Thyroid gland (tissue), 4 donors: ENCODE data around the gene TOMM7. TPM values are rescaled to one million over a fixed set of nuclear protein-coding genes. Genes with fewer than 3 reads are reported as not detected.

Source experiments
- DNase-seq, 2 donors: peaks; one replicate each; pipeline ENCODE4 v3.0.0-alpha.2; 2019
- H3K27ac ChIP-seq, 3 donors: fragments of 200-600 bp; sonication (generic); 1 replicate in 2 of 3; 2 replicates in 1 of 3; pipeline ENCODE4 v1.5.1; 2016 to 2019; ENCODE audit warnings: mild to moderate bottlenecking in 1 of 3, moderate library complexity in 1 of 3
- H3K27me3 ChIP-seq: fragments of 200-600 bp; sonication (generic); one replicate; pipeline ENCODE4 v1.5.1; 2019
- H3K36me3 ChIP-seq, 2 donors: fragments of 200-600 bp; sonication (generic); one replicate each; pipeline ENCODE4 v1.5.1; 2016 to 2019
- H3K4me1 ChIP-seq, 2 donors: fragments of 200-600 bp; sonication (generic); one replicate each; pipeline ENCODE4 v1.5.1; 2017 to 2019
- H3K4me3 ChIP-seq, 3 donors: fragments of 200-600 bp; sonication (generic); replicated peaks in 1 of 3; 1 replicate in 2 of 3; 2 replicates in 1 of 3; pipeline ENCODE4 v1.5.1; 2016; ENCODE audit warnings: mild to moderate bottlenecking in 1 of 3
- H3K9me3 ChIP-seq: fragments of 200-600 bp; sonication (generic); one replicate; pipeline ENCODE4 v1.5.1; 2017
- POLR2A ChIP-seq, 2 donors: fragments of 450-650 bp; IDR thresholded peaks; one replicate each; pipeline ENCODE4 v1.6.1; 2017; ENCODE audit warnings: antibody characterized with exemption in 2 of 2, mild to moderate bottlenecking in 2 of 2, moderate library complexity in 1 of 2
- WGBS, 2 donors: methylation state at CpG; one replicate each; pipeline ENCODE4 v1.1.5; 2017; 5-methylcytosine and 5-hydroxymethylcytosine counted together
- intact Hi-C: fragments of 100-400 bp; cut with DNase I; formaldehyde crosslinking; loops from one replicate; pipeline ENCODE4 v1.15.1; 2023
- total RNA-seq, 4 donors: library from RNA; depleted of rRNA; stranded (reverse); fragments of >200 nt; gene quantifications; one replicate each; pipeline ENCODE4 v1.2.3, GENCODE V29; 2016
- TF ChIP-seq, protein P1 (sequence below), 6 experiments: fragments of 200-600 bp in 3 of 6; fragments of 450-650 bp in 3 of 6; sonication (generic) in 3 of 6; IDR thresholded peaks; one replicate each; pipeline ENCODE4 v1.5.1; 2016 to 2019; ENCODE audit warnings: antibody characterized with exemption in 6 of 6, mild to moderate bottlenecking in 2 of 6, inconsistent platforms in 1 of 6, moderate library complexity in 1 of 6

The TOMM7 gene
- total RNA-seq, 4 donors from 2014 or later = 94.8 to 312 (median 154) TPM

GRCh38 chr7:22849662-22850061 lies 27.0 kb upstream of the TOMM7 start:
- 90 to 100% methylated on average over 1 of the region's 1 CpG for WGBS, 2 donors
- no peak overlapping the region for H3K4me3 ChIP-seq
- intact Hi-C loops = no loop called here
- no peaks in the 10 kb centered on the region for H3K4me1 ChIP-seq
- no peaks in the 10 kb centered on the region for H3K27me3 ChIP-seq
- no peak for DNase-seq
- H3K27ac ChIP-seq = no peak overlapping the region
- H3K9me3 ChIP-seq = no peaks in the 10 kb centered on the region
- H3K36me3 ChIP-seq = no peaks in the 10 kb centered on the region
- no peak for TF ChIP-seq POLR2A (IDR thresholded peaks at IDR 0.05)
- TF ChIP-seq, protein P1, sequence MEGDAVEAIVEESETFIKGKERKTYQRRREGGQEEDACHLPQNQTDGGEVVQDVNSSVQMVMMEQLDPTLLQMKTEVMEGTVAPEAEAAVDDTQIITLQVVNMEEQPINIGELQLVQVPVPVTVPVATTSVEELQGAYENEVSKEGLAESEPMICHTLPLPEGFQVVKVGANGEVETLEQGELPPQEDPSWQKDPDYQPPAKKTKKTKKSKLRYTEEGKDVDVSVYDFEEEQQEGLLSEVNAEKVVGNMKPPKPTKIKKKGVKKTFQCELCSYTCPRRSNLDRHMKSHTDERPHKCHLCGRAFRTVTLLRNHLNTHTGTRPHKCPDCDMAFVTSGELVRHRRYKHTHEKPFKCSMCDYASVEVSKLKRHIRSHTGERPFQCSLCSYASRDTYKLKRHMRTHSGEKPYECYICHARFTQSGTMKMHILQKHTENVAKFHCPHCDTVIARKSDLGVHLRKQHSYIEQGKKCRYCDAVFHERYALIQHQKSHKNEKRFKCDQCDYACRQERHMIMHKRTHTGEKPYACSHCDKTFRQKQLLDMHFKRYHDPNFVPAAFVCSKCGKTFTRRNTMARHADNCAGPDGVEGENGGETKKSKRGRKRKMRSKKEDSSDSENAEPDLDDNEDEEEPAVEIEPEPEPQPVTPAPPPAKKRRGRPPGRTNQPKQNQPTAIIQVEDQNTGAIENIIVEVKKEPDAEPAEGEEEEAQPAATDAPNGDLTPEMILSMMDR (IDR thresholded peaks at IDR 0.05) = no peak

- Histone ChIP-seq H3K27me3 (no peaks in the 10 kb centered on the region), H3K36me3 (no peaks in the 10 kb centered on the region), H3K27ac (no peak overlapping the region), H3K9me3 (no peaks in the 10 kb centered on the region), H3K4me1 (no peaks in the 10 kb centered on the region), H3K4me3 (no peak overlapping the region)
- intact Hi-C loops = no loop called here
- TF ChIP-seq, protein P1 (IDR thresholded peaks at IDR 0.05) = no peak
- no peak for TF ChIP-seq POLR2A (IDR thresholded peaks at IDR 0.05)
- DNase-seq = no peak
- WGBS, 2 donors = 45 to 50% methylated on average over 2 of the region's 2 CpGs
Observed at GRCh38 chr7:22849172-22849571, 26.5 kb upstream of the TOMM7 start.

DNA sequence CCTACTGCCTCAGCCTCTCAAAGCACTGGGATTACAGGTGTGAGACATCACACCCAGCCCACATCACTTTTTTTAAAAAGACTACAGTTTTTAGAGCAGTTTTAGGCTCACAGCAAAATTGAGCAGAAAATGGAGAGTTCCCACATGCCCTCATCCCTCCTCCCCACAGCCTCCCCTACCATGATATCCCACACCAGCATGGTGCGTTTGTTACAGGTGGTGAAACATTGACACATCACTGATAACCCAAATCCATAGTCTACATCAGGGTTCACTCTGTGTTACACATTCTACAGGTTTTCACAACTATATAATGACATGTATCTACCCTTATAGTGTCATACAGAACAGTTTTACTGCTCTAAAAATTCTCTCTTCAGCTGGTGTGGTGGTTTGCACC lies 24.3 kb upstream of the TOMM7 start:
- Histone ChIP-seq H3K4me1 (no peaks in the 10 kb centered on the region), H3K36me3 (no peaks in the 10 kb centered on the region), H3K4me3 (no peak overlapping the region), H3K27me3 (no peaks in the 10 kb centered on the region), H3K27ac (no peak overlapping the region), H3K9me3 (no peaks in the 10 kb centered on the region)
- TF ChIP-seq POLR2A (IDR thresholded peaks at IDR 0.05) = no peak
- TF ChIP-seq, protein P1 (IDR thresholded peaks at IDR 0.05) = no peak
- intact Hi-C loops = no loop called here
- DNase-seq = no peak
- 81 to 95% methylated on average over 1 of the region's 1 CpG for WGBS, 2 donors

- Histone ChIP-seq H3K9me3 (no peaks in the 10 kb centered on the region), H3K4me3 (no peak overlapping the region), H3K27ac (no peak overlapping the region), H3K27me3 (no peaks in the 10 kb centered on the region), H3K36me3 (no peaks in the 10 kb centered on the region), H3K4me1 (no peaks in the 10 kb centered on the region)
- intact Hi-C loops = no loop called here
- WGBS, 2 donors = 92 to 96% methylated on average over 4 of the region's 4 CpGs
- no peak for DNase-seq
- no peak for TF ChIP-seq POLR2A (IDR thresholded peaks at IDR 0.05)
- TF ChIP-seq, protein P1 (IDR thresholded peaks at IDR 0.05) = no peak
Observed at GRCh38 chr7:22845221-22845834, 22.7 kb upstream of the TOMM7 start.

DNA sequence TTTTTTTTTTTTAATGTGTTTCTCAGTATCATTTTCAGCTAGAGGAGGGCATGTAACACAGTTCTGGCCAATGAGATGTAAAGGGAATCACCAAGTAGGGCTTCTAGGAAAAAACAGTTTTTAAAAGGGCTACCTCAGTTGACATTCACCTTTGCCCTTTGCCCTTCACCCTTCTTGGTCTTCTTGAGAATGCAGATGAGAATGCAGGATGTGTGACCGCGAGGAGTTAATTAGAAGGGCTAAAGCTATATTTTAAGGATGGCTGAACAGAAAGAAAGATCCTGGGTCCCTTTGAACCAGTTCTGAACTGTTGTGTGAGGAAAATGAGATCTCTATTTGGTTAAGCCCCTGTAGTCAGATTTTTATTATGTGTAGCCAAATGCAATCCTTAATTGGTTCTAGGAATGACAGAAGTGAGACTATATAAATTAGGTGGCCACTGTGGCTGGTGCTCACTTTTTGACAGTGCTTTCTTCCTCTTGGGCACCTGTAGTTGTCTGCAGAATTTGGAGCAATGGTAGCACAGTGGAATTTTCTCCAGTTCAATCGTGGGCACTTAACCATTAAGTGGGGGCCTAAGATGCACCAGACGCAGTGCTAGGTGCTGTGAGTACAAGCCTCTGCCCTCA lies 21.1 kb upstream of the TOMM7 start:
- intact Hi-C loops = no loop called here
- no peak overlapping the region for H3K27ac ChIP-seq

More for the DNA sequence above, 21.1 kb upstream of the TOMM7 start:
- TF ChIP-seq, protein P1 (IDR thresholded peaks at IDR 0.05) = no peak
- TF ChIP-seq POLR2A (IDR thresholded peaks at IDR 0.05) = no peak
- Histone ChIP-seq H3K4me3 (no peak overlapping the region), H3K4me1 (no peaks in the 10 kb centered on the region), H3K9me3 (no peaks in the 10 kb centered on the region), H3K27me3 (no peaks in the 10 kb centered on the region), H3K36me3 (no peaks in the 10 kb centered on the region)
- DNase-seq = no peak
- WGBS, 2 donors = 64 to 70% methylated on average over 4 of the region's 4 CpGs
